Stimulated activated CD8-positive, alpha-beta memory T cell treated with anti-CD3 and anti-CD28 coated beads, Interleukin-2, amount 100 ng/mL, for 48 hours (primary cell): Measurements from ENCODE around the gene HHLA2.

Experiments used
- DNase-seq, 2 donors: peaks; one replicate each; pipeline ENCODE4 v3.0.0-alpha.2; 2020; ENCODE audit warnings: low read depth in 2 of 2

HHLA2 gene

GRCh38 chr3:108300103-108300849 lies 3.9 kb downstream of the HHLA2 start:
- DNase-seq, result no peak

DNA sequence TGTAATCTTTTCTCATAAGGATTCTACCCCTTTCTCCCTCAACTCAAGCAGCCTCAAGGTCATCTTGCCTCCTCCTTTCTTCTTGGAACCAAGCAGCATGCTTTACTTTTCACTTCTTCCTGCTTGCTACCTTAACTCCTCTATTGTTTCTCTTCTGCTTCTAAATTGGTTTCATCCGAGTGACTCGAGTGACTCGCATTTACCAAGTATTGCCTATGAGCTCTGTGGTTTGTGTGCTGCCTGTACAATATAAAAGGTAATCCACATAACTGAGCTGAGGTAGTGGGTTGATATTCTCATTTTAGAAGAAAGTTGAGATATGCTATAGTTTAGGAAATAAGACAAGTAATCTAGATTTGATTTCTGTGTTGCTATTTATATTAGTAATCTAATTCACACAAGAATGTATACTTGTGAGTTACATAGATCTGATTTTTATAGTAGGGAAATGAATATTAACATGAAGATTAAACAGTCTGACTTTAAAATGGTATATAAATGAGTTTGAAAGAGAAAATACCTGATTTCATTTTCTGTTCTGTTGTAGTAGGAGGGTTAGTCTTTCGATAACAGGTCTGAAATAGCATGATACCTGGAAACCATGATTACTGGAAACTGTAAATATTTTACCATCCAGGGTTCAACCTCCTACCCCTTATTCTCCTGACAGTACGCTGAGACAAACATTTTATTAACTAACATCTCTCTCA lies 5.5 kb downstream of the HHLA2 start:
- DNase-seq, result no peak

DNA sequence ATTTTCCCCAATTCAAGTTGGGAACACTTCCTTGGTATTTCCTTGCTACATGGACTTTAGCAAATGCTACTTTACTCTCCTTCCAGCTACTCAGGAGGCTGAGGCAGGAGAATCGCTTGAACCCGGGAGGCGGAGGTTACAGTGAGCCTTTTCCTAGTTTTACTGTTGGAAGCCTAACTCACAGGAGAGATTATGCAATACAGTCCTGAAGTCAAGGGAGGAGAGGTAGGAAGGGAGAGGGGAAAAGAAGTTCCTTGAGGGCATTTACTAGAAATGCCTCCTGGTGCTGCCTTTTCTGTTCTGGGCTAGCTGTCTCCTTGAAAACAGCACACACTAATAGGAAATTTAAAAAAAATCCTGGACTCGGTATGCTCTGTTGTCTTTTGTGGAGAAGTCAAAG lies 6.2 kb downstream of the HHLA2 start:
- DNase-seq, result no peak

DNA sequence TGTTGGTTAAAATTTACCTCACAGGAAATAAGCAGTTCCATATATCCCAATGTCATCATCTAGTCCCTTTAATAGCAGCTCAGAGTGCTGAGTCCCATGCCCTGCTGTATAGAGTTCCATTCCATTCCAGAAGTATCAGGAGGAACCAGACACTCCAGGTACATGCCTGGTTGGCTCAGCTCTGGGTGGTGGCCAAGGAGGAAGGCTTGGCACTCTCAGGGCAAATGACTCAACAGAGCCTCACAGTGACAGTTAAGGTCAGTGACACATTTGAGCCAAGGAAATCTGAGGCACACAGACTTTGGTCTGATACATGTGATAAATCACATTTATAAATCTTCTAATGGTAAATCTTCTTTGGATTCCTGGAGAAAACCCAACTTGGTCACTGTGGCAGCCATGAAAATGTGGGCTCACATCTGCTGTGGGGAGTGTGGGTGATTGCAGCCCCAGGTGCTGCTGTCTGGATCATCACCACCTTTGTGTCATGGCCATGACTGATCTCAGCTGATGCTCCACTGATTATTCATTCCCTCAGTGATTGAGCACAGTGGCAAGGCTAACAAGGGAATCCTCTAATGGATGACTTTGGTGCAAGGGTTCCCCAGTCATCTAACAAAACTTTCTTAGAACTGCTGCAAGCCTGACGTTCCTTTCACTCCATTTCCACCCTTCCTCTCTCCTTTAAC lies 9.3 kb downstream of the HHLA2 start:
- DNase-seq, result no peak

- DNase-seq, result no peak
These were observed 15.4 kb downstream of the HHLA2 start for GRCh38 chr3:108311797-108312196.

- DNase-seq, result no peak
These were observed 16.3 kb downstream of the HHLA2 start for GRCh38 chr3:108312656-108313055.

DNA sequence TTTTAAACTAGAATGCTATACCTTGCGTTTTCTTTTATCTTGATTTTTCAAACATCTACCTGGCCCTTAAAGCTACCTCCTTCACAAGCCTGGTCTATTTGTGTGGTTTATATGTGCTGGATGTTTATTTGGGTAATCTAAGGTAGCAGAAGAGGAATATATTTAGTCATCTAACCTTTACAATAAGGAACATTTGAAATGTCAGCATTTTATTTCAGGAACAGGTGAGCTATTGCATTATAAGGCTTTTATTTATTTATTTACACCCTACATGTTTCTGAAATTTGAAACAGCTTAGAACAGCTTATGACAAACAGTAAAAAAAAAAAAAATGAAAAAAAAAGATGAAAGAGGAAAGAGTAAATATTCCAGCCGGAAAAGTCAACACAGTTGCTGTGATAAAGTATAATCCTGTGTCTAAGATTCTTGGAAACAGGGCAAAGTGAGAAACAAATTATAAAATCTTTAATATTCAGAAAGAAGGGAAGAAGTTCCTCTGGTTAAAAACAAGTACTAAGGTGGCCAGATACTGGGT lies 19.5 kb downstream of the HHLA2 start:
- no peak for DNase-seq

DNA sequence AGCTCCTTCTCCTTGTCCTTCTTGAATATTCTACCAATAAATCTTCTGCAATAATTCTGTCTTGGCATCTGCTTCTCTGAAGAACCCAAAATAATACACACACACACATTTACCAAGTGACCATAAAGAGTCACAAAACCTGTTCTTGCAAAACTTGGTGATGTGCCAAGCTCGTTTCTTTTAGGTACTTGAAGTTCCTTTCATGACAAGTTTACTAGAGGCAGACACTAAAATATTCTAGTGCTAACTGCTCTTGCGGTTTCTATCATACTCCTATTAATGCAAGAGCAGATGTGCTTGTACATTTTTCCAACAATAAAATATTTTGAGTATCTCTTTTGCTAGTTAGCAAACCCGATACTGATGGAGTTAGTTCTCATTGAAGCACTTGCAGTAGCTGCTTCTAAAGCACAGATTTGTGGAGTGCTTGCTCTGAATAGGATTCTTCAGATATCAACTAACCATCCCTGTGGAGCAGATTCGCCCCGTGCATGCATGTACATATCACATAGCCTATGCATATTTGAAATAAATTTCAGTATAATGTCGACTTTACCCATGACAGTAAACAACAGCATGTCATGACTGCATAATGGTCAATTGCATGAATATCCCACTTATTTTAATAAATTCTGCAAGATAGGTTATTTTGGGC lies 23.2 kb downstream of the HHLA2 start:
- DNase-seq, result no peak

DNA sequence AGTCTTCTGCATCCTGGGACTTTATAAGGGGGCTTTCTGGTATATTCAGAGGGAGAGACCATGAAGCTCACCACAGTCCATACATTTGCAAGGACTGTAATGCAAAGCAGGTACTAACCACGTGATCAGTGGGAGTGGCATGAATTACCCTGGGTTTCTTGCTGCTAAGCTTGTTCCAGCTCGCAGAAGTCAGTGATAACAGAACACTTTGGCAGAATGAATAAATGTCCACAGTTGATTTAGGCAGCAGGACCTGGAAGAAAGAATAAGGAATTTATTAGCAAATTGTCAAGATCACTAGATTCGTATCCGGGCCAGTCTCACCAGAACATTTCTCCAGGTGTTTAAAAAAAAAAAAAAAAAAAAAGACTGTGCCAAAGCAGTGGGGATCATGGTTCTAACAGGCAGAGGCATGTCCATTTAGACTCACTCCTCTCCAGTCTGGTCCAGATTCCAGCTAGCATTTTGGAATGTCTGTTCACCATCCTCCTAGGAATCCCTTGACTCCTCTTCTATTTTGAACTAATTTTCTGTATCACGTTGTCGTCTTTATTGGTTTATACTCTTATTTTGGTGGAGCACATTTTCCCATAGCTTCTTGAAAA lies 24.5 kb downstream of the HHLA2 start:
- DNase-seq, result no peak

GRCh38 chr3:108322352-108322751 lies 26.0 kb downstream of the HHLA2 start:
- DNase-seq, result no peak

DNA sequence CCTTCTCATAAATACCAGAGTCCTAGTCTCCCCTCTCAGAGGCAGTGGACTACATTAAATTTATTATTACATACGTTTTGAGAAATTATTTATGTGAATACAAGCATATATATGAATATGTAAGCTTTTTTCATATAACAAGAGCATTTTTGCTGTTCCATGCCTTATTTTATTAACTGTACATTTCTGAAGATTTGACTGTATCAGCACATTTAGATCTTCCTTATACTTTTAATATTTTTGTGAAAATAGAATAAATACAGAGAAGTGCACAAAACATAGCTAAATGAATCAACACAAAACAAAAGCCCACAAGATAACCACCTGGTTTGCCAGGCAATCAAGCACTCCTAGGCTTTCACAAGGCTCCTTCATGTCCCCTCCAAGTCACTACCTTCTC lies 27.8 kb downstream of the HHLA2 start:
- DNase-seq, result no peak

DNA sequence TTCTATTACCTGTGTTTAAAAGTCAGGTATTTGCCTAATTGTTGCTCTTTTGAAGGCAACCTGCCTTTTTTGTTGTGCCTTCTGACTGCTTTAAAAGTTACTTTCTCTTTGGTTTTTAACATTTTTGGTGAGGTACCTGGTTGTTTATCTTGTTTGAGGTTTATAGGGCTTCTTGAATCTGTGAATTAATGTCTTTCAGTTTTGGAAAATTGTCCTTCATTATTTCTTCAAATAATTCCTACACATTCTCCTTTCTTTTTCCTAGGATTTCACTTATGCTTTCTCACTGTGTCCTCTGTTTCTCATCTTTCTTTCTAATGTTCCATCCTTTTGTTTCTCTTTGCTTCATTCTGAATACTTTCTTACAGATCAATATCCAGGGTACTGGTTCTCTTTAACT lies 30.8 kb downstream of the HHLA2 start:
- DNase-seq, result no peak

DNA sequence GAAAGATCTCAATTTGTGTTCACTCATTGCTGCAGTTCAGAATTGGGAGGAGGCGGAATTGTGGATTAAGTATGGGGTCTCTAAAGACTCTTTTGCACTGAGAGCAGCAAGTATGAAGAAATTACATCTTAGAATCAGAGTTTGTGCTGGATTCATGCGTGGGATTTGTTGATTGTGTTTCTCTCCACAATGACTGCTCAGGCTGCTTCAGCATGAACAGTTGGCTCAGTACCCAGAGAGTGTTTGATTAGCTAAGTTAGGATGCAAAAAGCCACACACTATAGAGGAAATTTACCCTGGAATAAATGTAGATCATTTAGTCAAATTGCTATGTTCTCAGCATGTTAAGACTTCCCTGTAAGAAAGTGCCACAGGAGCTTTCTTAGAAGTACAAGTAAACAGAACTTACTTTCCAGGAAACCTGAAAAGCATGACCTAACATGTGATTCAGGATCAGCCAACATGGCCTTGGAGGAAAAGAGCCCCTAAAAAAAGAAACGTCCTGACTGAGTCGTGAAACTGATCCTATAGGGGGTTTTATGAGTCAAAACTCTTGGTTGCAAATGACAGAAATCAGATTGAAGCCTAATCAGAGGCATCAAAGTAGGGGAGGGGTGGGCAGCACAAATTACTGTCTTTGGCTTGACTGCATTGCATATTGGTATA lies 32.6 kb downstream of the HHLA2 start:
- no peak for DNase-seq

- DNase-seq, result no peak
These were observed 33.2 kb downstream of the HHLA2 start for GRCh38 chr3:108329508-108329907.

DNA sequence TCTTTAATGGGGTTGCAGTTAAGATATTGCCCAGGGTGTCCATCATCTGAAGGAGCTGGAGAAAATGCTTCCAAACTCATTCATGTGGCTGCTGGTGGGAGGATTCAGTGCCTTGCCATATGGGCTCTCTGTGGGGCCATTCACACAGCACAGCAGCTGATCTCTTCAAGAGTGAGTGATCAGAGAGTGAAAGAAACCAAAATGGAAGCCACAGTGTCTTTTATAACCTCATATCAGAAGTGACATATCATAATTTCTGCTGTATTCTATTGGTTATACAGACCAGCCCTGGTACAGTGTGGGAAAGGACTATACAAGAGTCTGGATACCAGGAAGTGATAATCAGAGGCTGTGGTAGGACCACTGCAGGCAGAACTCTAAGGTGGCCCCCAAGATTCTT lies 33.6 kb downstream of the HHLA2 start:
- DNase-seq, result no peak

DNA sequence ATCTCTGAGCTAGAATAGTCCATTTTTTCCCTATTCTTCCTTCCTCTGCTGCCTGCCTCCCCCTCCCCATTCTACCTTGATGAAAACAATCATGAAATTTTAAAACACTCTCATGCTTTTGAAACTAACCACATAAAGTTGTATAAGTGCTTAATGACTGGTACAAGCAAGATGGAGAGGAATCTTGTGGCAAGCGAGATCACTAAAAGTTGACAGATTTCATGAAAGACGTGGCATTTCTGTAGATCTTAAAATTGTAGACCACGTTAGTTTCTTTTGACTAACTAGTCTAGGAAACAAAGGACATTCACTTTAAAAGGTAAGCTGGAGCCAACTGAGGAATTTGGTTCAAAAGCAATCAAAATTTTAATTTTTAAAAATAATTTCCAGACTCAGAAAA lies 35.4 kb downstream of the HHLA2 start:
- DNase-seq, result no peak

DNA sequence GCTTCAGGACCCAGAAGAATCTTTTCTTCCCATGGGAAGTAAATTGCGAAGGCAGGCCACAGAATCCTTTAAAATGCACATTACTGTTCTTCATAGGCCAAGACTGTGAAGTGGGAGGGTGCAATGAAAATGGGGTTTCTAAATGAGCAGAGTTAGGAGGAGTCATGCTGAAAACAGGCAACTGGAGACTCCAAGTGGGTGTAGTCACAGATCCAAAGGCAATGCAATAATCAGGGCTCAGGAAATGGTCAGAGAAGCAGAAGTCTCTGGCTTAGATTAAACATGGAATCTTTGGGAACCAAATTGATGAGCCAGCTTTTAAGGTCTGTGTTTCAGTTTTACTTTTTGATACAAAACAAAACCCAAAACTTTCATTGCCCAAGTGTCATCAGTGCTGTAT lies 37.6 kb downstream of the HHLA2 start:
- no peak for DNase-seq

- no peak for DNase-seq
These were observed 38.4 kb downstream of the HHLA2 start for GRCh38 chr3:108334701-108335100.

GRCh38 chr3:108338901-108339545 lies 42.7 kb downstream of the HHLA2 start:
- no peak for DNase-seq

GRCh38 chr3:108341911-108342310 lies 45.6 kb downstream of the HHLA2 start:
- no peak for DNase-seq
